GM19240 (cell line): ENCODE measurements around the gene PCED1A.
A peak's percentile ranks its signal among the peaks of the same experiment; 100 is the strongest.

Source experiments
- DNase-seq: peaks from one replicate; pipeline ENCODE4 v3.0.0; 2011; ENCODE audit warnings: low spot score; ENCODE audit not compliant: insufficient read length

Gene PCED1A

GRCh38 chr20:2840138-2840966 lies at the start of gene PCED1A, which contains the start of gene VPS16:
Gene PCED1A (minus strand): TSS chr20:2840655. CDS start chr20:2839912, 743 bp downstream.
Gene VPS16 (plus strand): TSS chr20:2840745. CDS start chr20:2840775, 30 bp downstream.
- peak; percentile 98 for DNase-seq

GRCh38 chr20:2889797-2890196 lies 49.3 kb upstream of the PCED1A start:
- no peak for DNase-seq

GRCh38 chr20:2889209-2889608 lies 48.8 kb upstream of the PCED1A start:
- no peak for DNase-seq

GRCh38 chr20:2888224-2888955 lies 47.9 kb upstream of the PCED1A start:
- no peak for DNase-seq

GRCh38 chr20:2887715-2888114 lies 47.3 kb upstream of the PCED1A start:
- DNase-seq = no peak

GRCh38 chr20:2883726-2884637 lies 43.5 kb upstream of the PCED1A start:
- DNase-seq = no peak

- no peak for DNase-seq
Measured at GRCh38 chr20:2880650-2881049, 40.2 kb upstream of the PCED1A start.

- no peak for DNase-seq
Measured at GRCh38 chr20:2879146-2879545, 38.7 kb upstream of the PCED1A start.

GRCh38 chr20:2878515-2878914 lies 38.1 kb upstream of the PCED1A start:
- no peak for DNase-seq

- DNase-seq = no peak
Measured at GRCh38 chr20:2875690-2876203, 35.3 kb upstream of the PCED1A start.

- DNase-seq = no peak
Measured at GRCh38 chr20:2874456-2874855, 34.0 kb upstream of the PCED1A start.

- no peak for DNase-seq
Measured at GRCh38 chr20:2873747-2874041, 33.2 kb upstream of the PCED1A start.

- peak; percentile 71 for DNase-seq
Measured at GRCh38 chr20:2873010-2873746, 32.7 kb upstream of the PCED1A start, which contains the start of gene PTPRA. Gene PTPRA (plus strand): TSS chr20:2873481. CDS start chr20:2964278, 90,797 bp downstream.

- no peak for DNase-seq
Measured at GRCh38 chr20:2872459-2873009, 32.1 kb upstream of the PCED1A start.

GRCh38 chr20:2871661-2872458 lies 31.4 kb upstream of the PCED1A start:
- DNase-seq = no peak

GRCh38 chr20:2871111-2871465 lies 30.6 kb upstream of the PCED1A start:
- DNase-seq = no peak

GRCh38 chr20:2869381-2869780 lies 28.9 kb upstream of the PCED1A start:
- DNase-seq = no peak

- no peak for DNase-seq
Measured at GRCh38 chr20:2867081-2867864, 26.8 kb upstream of the PCED1A start.

GRCh38 chr20:2866236-2866635 lies 25.8 kb upstream of the PCED1A start:
- no peak for DNase-seq
